Stomach (tissue), 9 donors: ENCODE data around the gene VIPR2. TPM values are rescaled to one million over a fixed set of nuclear protein-coding genes. Genes with fewer than 3 reads are reported as not detected.
A peak's percentile ranks its signal among the peaks of the same experiment; 100 is the strongest.
"Not testable (repeated sequence)": the region's sequence is repeated elsewhere in the genome, so short reads cannot be mapped to it uniquely, and the experiment has no call there.

Experiments
- DNase-seq, 2 donors: peaks; one replicate each; pipeline versions ENCODE4 v3.0.0 to v3.0.0-alpha.2; 2013 to 2019
- H3K27ac ChIP-seq, 5 donors: fragments of 200-600 bp in 4 of 5; sonication (generic) in 4 of 5; one replicate each; pipeline ENCODE4 v1.5.1; 2013 to 2019; ENCODE audit warnings: mild to moderate bottlenecking in 1 of 5, moderate library complexity in 1 of 5
- H3K27me3 ChIP-seq, 3 donors: fragments of 200-600 bp; sonication (generic); one replicate each; pipeline ENCODE4 v1.5.1; 2017 to 2019; ENCODE audit warnings: mixed run types in 1 of 3
- H3K36me3 ChIP-seq, 4 donors: fragments of 200-600 bp; sonication (generic); 1 replicate in 3 of 4; 2 replicates in 1 of 4; pipeline ENCODE4 v1.5.1; 2016 to 2019
- H3K4me1 ChIP-seq, 4 donors: fragments of 200-600 bp; sonication (generic); one replicate each; pipeline ENCODE4 v1.5.1; 2016 to 2019
- H3K4me3 ChIP-seq, 4 donors: fragments of 200-600 bp; sonication (generic) in 3 of 4; one replicate each; pipeline ENCODE4 v1.5.1; 2016 to 2019; ENCODE audit warnings: mild to moderate bottlenecking in 1 of 4
- H3K9me3 ChIP-seq, 4 donors: fragments of 200-600 bp; sonication (generic); one replicate each; pipeline ENCODE4 v1.5.1; 2016 to 2019
- CTCF ChIP-seq, 7 experiments: fragments of 450-650 bp in 4 of 7; fragments of 200-600 bp in 3 of 7; sonication (generic) in 3 of 7; IDR thresholded peaks; one replicate each; pipeline ENCODE4 v1.5.1; 2016 to 2019; ENCODE audit warnings: antibody characterized with exemption in 7 of 7, control low read depth in 2 of 7, mild to moderate bottlenecking in 1 of 7
- EP300 ChIP-seq: sonication (generic); formaldehyde crosslinking; IDR thresholded peaks from one replicate; pipeline ENCODE4 v1.6.1; 2017; ENCODE audit warnings: antibody characterized with exemption
- POLR2A ChIP-seq, 4 donors: fragments of 450-650 bp; IDR thresholded peaks; one replicate each; pipeline ENCODE4 v1.6.1; 2016; ENCODE audit warnings: antibody characterized with exemption in 4 of 4, control low read depth in 2 of 4, mild to moderate bottlenecking in 1 of 4, moderate library complexity in 1 of 4
- POLR2AphosphoS5 ChIP-seq, 3 donors: sonication (generic); formaldehyde crosslinking; IDR thresholded peaks; one replicate each; pipeline ENCODE4 v1.6.1; 2016; ENCODE audit warnings: antibody characterized with exemption in 3 of 3
- WGBS, 5 donors: extraction: QIAGEN DNeasy Blood & Tissue Kit in 3 of 5; methylation state at CpG; one replicate each; pipeline versions ENCODE4 v1.1.5 to v1.1.7; 2013 to 2018; 5-methylcytosine and 5-hydroxymethylcytosine counted together
- intact Hi-C: fragments of 100-400 bp; cut with DNase I; formaldehyde crosslinking; loops from one replicate; pipeline ENCODE4 v1.15.1; 2023; ENCODE audit warnings: low total_unique reads
- polyA plus RNA-seq, 3 donors: library from polyadenylated mRNA; stranded (reverse); fragments of 200-250 nt; gene quantifications; one replicate each; pipeline ENCODE4 v1.2.3, GENCODE V29; 2013
- total RNA-seq, 5 donors: library from RNA; depleted of rRNA; stranded (reverse); fragments of >200 nt; gene quantifications; one replicate each; pipeline versions ENCODE4 v1.1.0 to v1.2.3, GENCODE V29; 2014 to 2016
- donor health status: healthy with polysubstance abuse.
- donor health status: Bipolar disorder and iron deficiency.
- donor health status: healthy.

The VIPR2 gene
- total and polyA plus RNA-seq, 8 donors: 1.2 to 25.4 (median 4.6) TPM

DNA sequence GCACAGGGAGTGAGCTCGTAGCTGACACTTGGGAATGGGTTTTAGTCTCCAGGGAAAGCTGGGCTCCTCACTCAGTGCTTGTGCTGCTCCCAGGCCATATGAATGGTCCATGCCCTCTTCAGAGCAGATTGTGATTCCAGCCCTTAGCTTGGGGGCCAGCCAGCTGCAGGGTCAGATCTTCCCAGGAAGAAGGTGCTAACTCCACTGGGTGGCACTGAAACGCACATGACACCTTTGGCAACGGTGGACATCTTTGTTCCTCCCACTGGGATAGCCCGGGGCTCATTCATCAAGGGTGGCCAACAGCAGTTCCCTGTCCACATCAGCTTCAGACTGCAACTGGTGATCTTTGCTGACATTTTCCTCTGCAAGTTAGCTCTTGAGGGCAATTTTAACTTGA, 159.1 kb downstream of the VIPR2 start:
- H3K36me3 ChIP-seq: no peaks in the 10 kb centered on the region
- H3K4me1 ChIP-seq: no peaks in the 10 kb centered on the region
- H3K27me3 ChIP-seq: peaks cover 0 to 19% (median 0%) of the 10 kb centered on the region in 3 donors
- no peak overlapping the region for H3K4me3 ChIP-seq
- no peak for DNase-seq
- 58 to 76% (median 69%) methylated on average over 3 to 4 of the region's 4 CpGs for WGBS, 5 donors
- intact Hi-C loops: no loop called here
- peaks cover 14 to 42% (median 33%) of the 10 kb centered on the region in 4 donors for H3K9me3 ChIP-seq
- no peak for TF ChIP-seq EP300
- no peak overlapping the region for H3K27ac ChIP-seq

GRCh38 chr7:158984007-158984406, 160.7 kb downstream of the VIPR2 start:
- H3K27me3 ChIP-seq, intact Hi-C loops, H3K36me3 ChIP-seq, DNase-seq, H3K27ac ChIP-seq, H3K4me3 ChIP-seq: not testable (repeated sequence)
- peaks cover 0 to 13% (median 1%) of the 10 kb centered on the region in 4 donors for H3K4me1 ChIP-seq
- H3K9me3 ChIP-seq: peaks cover 14 to 44% (median 34%) of the 10 kb centered on the region in 4 donors
- WGBS, 5 donors: 58 to 66% (median 60%) methylated on average over 2 of the region's 2 CpGs

- peaks cover 14 to 44% (median 34%) of the 10 kb centered on the region in 4 donors for H3K9me3 ChIP-seq
- H3K27ac ChIP-seq, DNase-seq, H3K27me3 ChIP-seq, H3K36me3 ChIP-seq, H3K4me3 ChIP-seq, intact Hi-C loops: not testable (repeated sequence)
- 79 to 90% (median 83%) methylated on average over 8 to 9 of the region's 15 CpGs for WGBS, 5 donors
- H3K4me1 ChIP-seq: peaks cover 0 to 14% (median 3%) of the 10 kb centered on the region in 4 donors
These were observed 162.6 kb downstream of the VIPR2 start for GRCh38 chr7:158982080-158982479.

- Histone ChIP-seq H3K27ac (peak overlapping the region in 4 of 5 donors; percentile 41 to 73 (median 72)), H3K9me3 (peaks cover 14 to 44% (median 34%) of the 10 kb centered on the region in 4 donors), H3K4me3 (no peak overlapping the region), H3K36me3 (no peaks in the 10 kb centered on the region), H3K4me1 (peaks cover 8 to 31% (median 13%) of the 10 kb centered on the region in 4 donors), H3K27me3 (no peaks in the 10 kb centered on the region)
- intact Hi-C loops: loop anchor here (5.0 kb wide), 1 partner anchor 277 kb away; the partner anchor contains the start of gene NCAPG2
- TF ChIP-seq POLR2AphosphoS5 (IDR thresholded peaks at IDR 0.05) (no peak), EP300 (no peak), CTCF (IDR thresholded peaks at IDR 0.05) (no peak), POLR2A (IDR thresholded peaks at IDR 0.05) (no peak)
- WGBS, 5 donors: 57 to 80% (median 75%) methylated on average over 18 to 22 of the region's 22 CpGs
- DNase-seq: no peak
These were observed 164.9 kb downstream of the VIPR2 start for GRCh38 chr7:158979635-158980351.

- Histone ChIP-seq H3K4me1 (peaks cover 8 to 31% (median 13%) of the 10 kb centered on the region in 4 donors), H3K4me3 (no peak overlapping the region), H3K9me3 (peaks cover 14 to 36% (median 31%) of the 10 kb centered on the region in 4 donors), H3K36me3 (no peaks in the 10 kb centered on the region), H3K27me3 (no peaks in the 10 kb centered on the region), H3K27ac (peak overlapping the region; percentile 41 to 73 (median 71))
- intact Hi-C loops: loop anchor here (5.0 kb wide), 1 partner anchor 277 kb away; the partner anchor contains the start of gene NCAPG2
- no peak for TF ChIP-seq CTCF (IDR thresholded peaks at IDR 0.05)
- WGBS, 5 donors: 77 to 82% (median 80%) methylated on average over 18 of the region's 18 CpGs
- no peak for DNase-seq
These were observed 165.6 kb downstream of the VIPR2 start for GRCh38 chr7:158979023-158979529.
